ENCODE measurements around the gene TBL3.

GRCh38 chr16:1976216-1976520 lies 4.3 kb downstream of the TBL3 start:
- TF ChIP-seq POLR2A (IDR thresholded peaks at IDR 0.05) (no peak), CTCF (IDR thresholded peaks at IDR 0.05) (no peak)
